Ishikawa (cell line): ENCODE measurements around the gene NPC2.

ENCODE experiments used
- CEBPB ChIP-seq: IDR thresholded peaks from 2 replicates; pipeline ENCODE4 v1.6.1; 2012
- CREB1 ChIP-seq: IDR thresholded peaks from 2 replicates; pipeline ENCODE4 v1.6.1; 2012; ENCODE audit warnings: low read depth
- EGR1 ChIP-seq: IDR thresholded peaks from 2 replicates; pipeline ENCODE4 v1.6.1; 2012
- EP300 ChIP-seq: IDR thresholded peaks from 2 replicates; pipeline ENCODE4 v1.6.1; 2012; ENCODE audit warnings: borderline replicate concordance
- FOXM1 ChIP-seq: IDR thresholded peaks from 2 replicates; pipeline ENCODE4 v1.6.1; 2012; ENCODE audit warnings: low read depth, borderline replicate concordance
- NFIC ChIP-seq: IDR thresholded peaks from 2 replicates; pipeline ENCODE4 v1.6.1; 2012
- RAD21 ChIP-seq: IDR thresholded peaks from 2 replicates; pipeline ENCODE4 v1.6.1; 2012; ENCODE audit warnings: low read depth
- REST ChIP-seq: IDR thresholded peaks from 2 replicates; pipeline ENCODE4 v1.6.1; 2012; ENCODE audit warnings: low read depth, mild to moderate bottlenecking
- TAF1 ChIP-seq: IDR thresholded peaks from 2 replicates; pipeline ENCODE4 v1.6.1; 2012; ENCODE audit warnings: low read depth, mild to moderate bottlenecking
- TCF12 ChIP-seq: IDR thresholded peaks from 2 replicates; pipeline ENCODE4 v1.6.1; 2012; ENCODE audit warnings: low read depth
- TEAD4 ChIP-seq: IDR thresholded peaks from 2 replicates; pipeline ENCODE4 v1.6.1; 2012
- USF1 ChIP-seq: IDR thresholded peaks from 2 replicates; pipeline ENCODE4 v1.6.1; 2012
- YY1 ChIP-seq: IDR thresholded peaks from 2 replicates; pipeline ENCODE4 v1.6.1; 2012; ENCODE audit warnings: low read depth
- ZBTB7A ChIP-seq: IDR thresholded peaks from 2 replicates; pipeline ENCODE4 v1.6.1; 2012; ENCODE audit warnings: low read depth
- TF ChIP-seq, protein P1 (sequence below): IDR thresholded peaks from 2 replicates; pipeline ENCODE4 v1.6.1; 2012

The NPC2 gene

GRCh38 chr14:74438351-74438915 lies 54.7 kb downstream of the NPC2 start:
- TF ChIP-seq CREB1, result no peak
- no peak for TF ChIP-seq TEAD4
- no peak for TF ChIP-seq TCF12
- no peak for TF ChIP-seq FOXM1
- TF ChIP-seq EP300, result no peak
- no peak for TF ChIP-seq YY1
- no peak for TF ChIP-seq CEBPB
- no peak for TF ChIP-seq REST
- TF ChIP-seq, protein P1, sequence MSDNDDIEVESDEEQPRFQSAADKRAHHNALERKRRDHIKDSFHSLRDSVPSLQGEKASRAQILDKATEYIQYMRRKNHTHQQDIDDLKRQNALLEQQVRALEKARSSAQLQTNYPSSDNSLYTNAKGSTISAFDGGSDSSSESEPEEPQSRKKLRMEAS, result no peak
- no peak for TF ChIP-seq ZBTB7A
- TF ChIP-seq EGR1, result no peak
- no peak for TF ChIP-seq TAF1
- no peak for TF ChIP-seq RAD21
- no peak for TF ChIP-seq USF1
- no peak for TF ChIP-seq NFIC

GRCh38 chr14:74437496-74438053 lies 55.5 kb downstream of the NPC2 start:
- TF ChIP-seq CEBPB, result no peak
- TF ChIP-seq TEAD4, result no peak
- TF ChIP-seq TAF1, result no peak
- TF ChIP-seq REST, result peak; percentile 93
- TF ChIP-seq CREB1, result no peak
- TF ChIP-seq NFIC, result peak; percentile 60
- TF ChIP-seq, protein P1, result no peak
- 0 out of 2 replicates have a peak, but pooled peaks have one; percentile 26 for TF ChIP-seq YY1

DNA sequence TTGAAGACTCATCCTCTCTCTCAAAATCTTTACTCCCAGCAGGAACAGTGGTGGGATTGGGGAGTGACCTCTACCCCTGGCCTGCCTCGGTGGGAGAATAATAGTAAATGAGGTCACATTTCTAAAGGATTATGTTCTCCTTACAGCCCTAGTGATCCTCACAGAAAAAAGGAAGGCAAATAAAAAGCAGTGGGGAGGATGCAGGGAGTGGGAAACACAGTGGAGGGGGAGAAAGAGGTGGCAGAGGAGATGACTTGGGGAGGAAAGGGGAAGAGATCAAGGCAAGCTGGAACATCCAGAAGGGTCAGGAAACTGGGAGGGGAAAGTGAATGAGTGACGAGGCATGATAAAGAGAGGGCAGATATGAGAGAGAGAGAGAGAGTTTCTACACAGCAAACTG lies 58.8 kb downstream of the NPC2 start:
- no peak for TF ChIP-seq EGR1
- no peak for TF ChIP-seq TEAD4
- no peak for TF ChIP-seq REST
- no peak for TF ChIP-seq USF1
- TF ChIP-seq TCF12, result no peak
- TF ChIP-seq CEBPB, result no peak
- no peak for TF ChIP-seq NFIC
- TF ChIP-seq CREB1, result no peak
- TF ChIP-seq FOXM1, result no peak
- no peak for TF ChIP-seq ZBTB7A
- TF ChIP-seq, protein P1, result no peak
- no peak for TF ChIP-seq TAF1
- no peak for TF ChIP-seq YY1
- TF ChIP-seq RAD21, result no peak
- no peak for TF ChIP-seq EP300

GRCh38 chr14:74429991-74430390 lies 63.1 kb downstream of the NPC2 start:
- TF ChIP-seq CEBPB, result no peak
- no peak for TF ChIP-seq YY1
- TF ChIP-seq, protein P1, result no peak
- no peak for TF ChIP-seq RAD21
- TF ChIP-seq EGR1, result no peak
- TF ChIP-seq USF1, result no peak
- no peak for TF ChIP-seq TAF1
- no peak for TF ChIP-seq CREB1
- no peak for TF ChIP-seq REST
- no peak for TF ChIP-seq NFIC
- TF ChIP-seq TCF12, result no peak
- no peak for TF ChIP-seq FOXM1
- no peak for TF ChIP-seq ZBTB7A
- no peak for TF ChIP-seq TEAD4
- TF ChIP-seq EP300, result no peak
